HepG2 (cell line): ENCODE results near the gene PRKCZ. TPM values are rescaled to one million over a fixed set of nuclear protein-coding genes. Genes with fewer than 3 reads are reported as not detected.
A peak's percentile ranks its signal among the peaks of the same experiment; 100 is the strongest.

Source experiments
- DPF2 ChIP-seq: sonication (generic); formaldehyde crosslinking; IDR thresholded peaks from 2 replicates; pipeline ENCODE4 v1.4.0; 2020; ENCODE audit warnings: mild to moderate bottlenecking, low read depth, missing genetic modification reagents, borderline replicate concordance
- HES4 ChIP-seq: sonication (generic); formaldehyde crosslinking; IDR thresholded peaks from 2 replicates; pipeline ENCODE4 v1.9.0; 2021; ENCODE audit warnings: mild to moderate bottlenecking, missing genetic modification reagents, borderline replicate concordance
- HINFP ChIP-seq: sonication (generic); formaldehyde crosslinking; IDR thresholded peaks from 2 replicates; pipeline ENCODE4 v1.4.0; 2020; ENCODE audit warnings: low read depth, mild to moderate bottlenecking, missing genetic modification reagents
- HOXA3 ChIP-seq: sonication (generic); formaldehyde crosslinking; IDR thresholded peaks from 2 replicates; pipeline ENCODE4 v1.5.0; 2020; ENCODE audit warnings: missing genetic modification reagents
- KDM5B ChIP-seq: sonication (generic); formaldehyde crosslinking; IDR thresholded peaks from 2 replicates; pipeline ENCODE4 v1.4.0; 2020; ENCODE audit warnings: missing genetic modification reagents, mild to moderate bottlenecking, borderline replicate concordance
- PBX3 ChIP-seq: sonication (generic); formaldehyde crosslinking; IDR thresholded peaks from 2 replicates; pipeline ENCODE4 v1.8.1; 2023; ENCODE audit warnings: missing genetic modification reagents, inconsistent platforms, borderline replicate concordance
- SSRP1 ChIP-seq: IDR thresholded peaks from 2 replicates; pipeline ENCODE4 v1.6.1; 2016; ENCODE audit warnings: control low read depth
- ZKSCAN8 ChIP-seq: IDR thresholded peaks from 2 replicates; pipeline ENCODE4 v1.6.1; 2016; ENCODE audit warnings: borderline replicate concordance, missing genetic modification reagents, missing compliant biosample characterization
- ZNF260 ChIP-seq: sonication (generic); formaldehyde crosslinking; IDR thresholded peaks from 2 replicates; pipeline ENCODE4 v1.4.0; 2020; ENCODE audit warnings: missing genetic modification reagents, low read depth, mild to moderate bottlenecking, borderline replicate concordance
- ZNF530 ChIP-seq: sonication (generic); formaldehyde crosslinking; IDR thresholded peaks from 2 replicates; pipeline ENCODE4 v1.5.0; 2020; ENCODE audit warnings: low read depth, mild to moderate bottlenecking, missing genetic modification reagents
- ZNF792 ChIP-seq: IDR thresholded peaks from 2 replicates; pipeline ENCODE4 v1.6.1; 2016
- polyA plus RNA-seq, 8 experiments: library from polyadenylated mRNA; depleted of rRNA in 3 of 8; stranded (reverse) in 7 of 8; unstranded in 1 of 8; fragments of >200 nt; fragmentation: Illumina TruSeq in 4 of 8; extraction: Trizol in 4 of 8; gene quantifications; 2 replicates each; pipeline versions ENCODE4 v1.2.1 to v1.2.3, GENCODE V29; 2011 to 2016; ENCODE audit warnings: low read depth in 4 of 8, missing spikeins in 1 of 8, mixed read lengths in 1 of 8; ENCODE audit not compliant: insufficient read depth in 1 of 8
- total RNA-seq, 5 experiments: library from RNA; depleted of rRNA; stranded (reverse); fragments of >200 nt; fragmentation: Illumina TruSeq; extraction: Trizol; gene quantifications; 2 replicates each; pipeline ENCODE4 v1.2.3, GENCODE V29; 2016; ENCODE audit warnings: low read depth in 1 of 5
- TF ChIP-seq, protein P1 (sequence below): sonication (generic); formaldehyde crosslinking; IDR thresholded peaks from 2 replicates; pipeline ENCODE4 v1.4.0; 2020; ENCODE audit warnings: missing genetic modification reagents
- TF ChIP-seq, protein P2 (sequence below): sonication (generic); formaldehyde crosslinking; IDR thresholded peaks from 2 replicates; pipeline ENCODE4 v1.9.0; 2021; ENCODE audit warnings: missing genetic modification reagents, borderline replicate concordance
- TF ChIP-seq, protein P3 (sequence below): sonication (generic); formaldehyde crosslinking; IDR thresholded peaks from 2 replicates; pipeline ENCODE4 v1.5.0; 2020; ENCODE audit warnings: mild to moderate bottlenecking, missing genetic modification reagents, moderate library complexity

PRKCZ gene
- total and polyA plus RNA-seq, 2 of the 13 experiments (the other 11 are each of a cell fraction or from before 2014, with no cell fraction given) = 34.7 to 85.2 TPM

DNA sequence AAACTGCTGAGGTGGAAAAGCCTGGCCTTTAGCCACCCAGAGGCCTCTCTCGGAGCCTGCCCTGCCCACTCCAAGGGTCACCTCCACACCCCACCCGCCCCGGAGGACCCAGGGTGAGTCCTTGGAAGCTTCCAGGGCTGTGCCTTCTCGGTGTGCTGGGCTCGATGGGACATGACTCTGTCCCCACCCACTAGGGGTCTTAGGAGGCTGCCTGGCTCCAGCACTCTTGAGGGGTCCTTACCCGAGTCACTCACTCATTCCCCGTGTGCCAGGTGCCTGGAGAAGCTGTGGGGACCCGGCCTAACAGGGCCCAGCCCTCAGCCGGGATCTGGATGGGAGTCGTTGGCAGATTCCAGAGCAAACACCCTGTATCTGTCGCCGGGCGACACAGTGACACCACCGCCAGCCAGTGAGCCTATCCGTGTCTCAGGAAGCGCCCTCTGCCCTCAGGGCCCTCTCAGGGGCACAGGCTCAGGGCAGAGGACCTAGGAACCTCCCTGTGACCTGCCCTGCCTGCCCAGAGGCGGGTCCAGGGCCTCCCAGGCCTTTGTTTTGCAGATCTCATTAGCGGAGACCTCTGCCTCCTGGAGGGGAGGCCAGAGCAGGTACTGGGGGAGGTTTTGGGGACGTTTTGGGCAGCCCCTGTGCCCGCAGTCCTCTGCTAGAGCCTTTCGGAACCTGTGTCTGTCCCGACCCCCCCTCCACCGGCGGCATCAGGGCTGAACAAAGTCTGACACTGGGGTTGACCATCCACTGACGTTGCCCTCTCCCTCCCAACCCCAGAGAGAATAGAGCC is 3.1 kb upstream of the PRKCZ start (continued):
- TF ChIP-seq, protein P1, sequence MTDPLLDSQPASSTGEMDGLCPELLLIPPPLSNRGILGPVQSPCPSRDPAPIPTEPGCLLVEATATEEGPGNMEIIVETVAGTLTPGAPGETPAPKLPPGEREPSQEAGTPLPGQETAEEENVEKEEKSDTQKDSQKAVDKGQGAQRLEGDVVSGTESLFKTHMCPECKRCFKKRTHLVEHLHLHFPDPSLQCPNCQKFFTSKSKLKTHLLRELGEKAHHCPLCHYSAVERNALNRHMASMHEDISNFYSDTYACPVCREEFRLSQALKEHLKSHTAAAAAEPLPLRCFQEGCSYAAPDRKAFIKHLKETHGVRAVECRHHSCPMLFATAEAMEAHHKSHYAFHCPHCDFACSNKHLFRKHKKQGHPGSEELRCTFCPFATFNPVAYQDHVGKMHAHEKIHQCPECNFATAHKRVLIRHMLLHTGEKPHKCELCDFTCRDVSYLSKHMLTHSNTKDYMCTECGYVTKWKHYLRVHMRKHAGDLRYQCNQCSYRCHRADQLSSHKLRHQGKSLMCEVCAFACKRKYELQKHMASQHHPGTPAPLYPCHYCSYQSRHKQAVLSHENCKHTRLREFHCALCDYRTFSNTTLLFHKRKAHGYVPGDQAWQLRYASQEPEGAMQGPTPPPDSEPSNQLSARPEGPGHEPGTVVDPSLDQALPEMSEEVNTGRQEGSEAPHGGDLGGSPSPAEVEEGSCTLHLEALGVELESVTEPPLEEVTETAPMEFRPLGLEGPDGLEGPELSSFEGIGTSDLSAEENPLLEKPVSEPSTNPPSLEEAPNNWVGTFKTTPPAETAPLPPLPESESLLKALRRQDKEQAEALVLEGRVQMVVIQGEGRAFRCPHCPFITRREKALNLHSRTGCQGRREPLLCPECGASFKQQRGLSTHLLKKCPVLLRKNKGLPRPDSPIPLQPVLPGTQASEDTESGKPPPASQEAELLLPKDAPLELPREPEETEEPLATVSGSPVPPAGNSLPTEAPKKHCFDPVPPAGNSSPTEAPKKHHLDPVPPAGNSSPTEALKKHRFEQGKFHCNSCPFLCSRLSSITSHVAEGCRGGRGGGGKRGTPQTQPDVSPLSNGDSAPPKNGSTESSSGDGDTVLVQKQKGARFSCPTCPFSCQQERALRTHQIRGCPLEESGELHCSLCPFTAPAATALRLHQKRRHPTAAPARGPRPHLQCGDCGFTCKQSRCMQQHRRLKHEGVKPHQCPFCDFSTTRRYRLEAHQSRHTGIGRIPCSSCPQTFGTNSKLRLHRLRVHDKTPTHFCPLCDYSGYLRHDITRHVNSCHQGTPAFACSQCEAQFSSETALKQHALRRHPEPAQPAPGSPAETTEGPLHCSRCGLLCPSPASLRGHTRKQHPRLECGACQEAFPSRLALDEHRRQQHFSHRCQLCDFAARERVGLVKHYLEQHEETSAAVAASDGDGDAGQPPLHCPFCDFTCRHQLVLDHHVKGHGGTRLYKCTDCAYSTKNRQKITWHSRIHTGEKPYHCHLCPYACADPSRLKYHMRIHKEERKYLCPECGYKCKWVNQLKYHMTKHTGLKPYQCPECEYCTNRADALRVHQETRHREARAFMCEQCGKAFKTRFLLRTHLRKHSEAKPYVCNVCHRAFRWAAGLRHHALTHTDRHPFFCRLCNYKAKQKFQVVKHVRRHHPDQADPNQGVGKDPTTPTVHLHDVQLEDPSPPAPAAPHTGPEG = no peak
- TF ChIP-seq ZNF260 (CRISPR knock-in tag) (no peak), PBX3 (CRISPR knock-in tag) (no peak), DPF2 (peak; percentile 30; the same call in 1 of the 2 replicates), SSRP1 (CRISPR knock-in tag) (no peak), ZKSCAN8 (CRISPR knock-in tag) (no peak), HOXA3 (CRISPR knock-in tag) (peak; percentile 63), ZNF530 (no peak), KDM5B (no peak), HES4 (CRISPR knock-in tag) (no peak; the same call in 1 of the 2 replicates), HINFP (CRISPR knock-in tag) (peak; percentile 73), ZNF792 (CRISPR knock-in tag) (no peak)
- TF ChIP-seq, protein P2, sequence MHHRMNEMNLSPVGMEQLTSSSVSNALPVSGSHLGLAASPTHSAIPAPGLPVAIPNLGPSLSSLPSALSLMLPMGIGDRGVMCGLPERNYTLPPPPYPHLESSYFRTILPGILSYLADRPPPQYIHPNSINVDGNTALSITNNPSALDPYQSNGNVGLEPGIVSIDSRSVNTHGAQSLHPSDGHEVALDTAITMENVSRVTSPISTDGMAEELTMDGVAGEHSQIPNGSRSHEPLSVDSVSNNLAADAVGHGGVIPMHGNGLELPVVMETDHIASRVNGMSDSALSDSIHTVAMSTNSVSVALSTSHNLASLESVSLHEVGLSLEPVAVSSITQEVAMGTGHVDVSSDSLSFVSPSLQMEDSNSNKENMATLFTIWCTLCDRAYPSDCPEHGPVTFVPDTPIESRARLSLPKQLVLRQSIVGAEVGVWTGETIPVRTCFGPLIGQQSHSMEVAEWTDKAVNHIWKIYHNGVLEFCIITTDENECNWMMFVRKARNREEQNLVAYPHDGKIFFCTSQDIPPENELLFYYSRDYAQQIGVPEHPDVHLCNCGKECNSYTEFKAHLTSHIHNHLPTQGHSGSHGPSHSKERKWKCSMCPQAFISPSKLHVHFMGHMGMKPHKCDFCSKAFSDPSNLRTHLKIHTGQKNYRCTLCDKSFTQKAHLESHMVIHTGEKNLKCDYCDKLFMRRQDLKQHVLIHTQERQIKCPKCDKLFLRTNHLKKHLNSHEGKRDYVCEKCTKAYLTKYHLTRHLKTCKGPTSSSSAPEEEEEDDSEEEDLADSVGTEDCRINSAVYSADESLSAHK (CRISPR knock-in tag) = no peak
- TF ChIP-seq, protein P3, sequence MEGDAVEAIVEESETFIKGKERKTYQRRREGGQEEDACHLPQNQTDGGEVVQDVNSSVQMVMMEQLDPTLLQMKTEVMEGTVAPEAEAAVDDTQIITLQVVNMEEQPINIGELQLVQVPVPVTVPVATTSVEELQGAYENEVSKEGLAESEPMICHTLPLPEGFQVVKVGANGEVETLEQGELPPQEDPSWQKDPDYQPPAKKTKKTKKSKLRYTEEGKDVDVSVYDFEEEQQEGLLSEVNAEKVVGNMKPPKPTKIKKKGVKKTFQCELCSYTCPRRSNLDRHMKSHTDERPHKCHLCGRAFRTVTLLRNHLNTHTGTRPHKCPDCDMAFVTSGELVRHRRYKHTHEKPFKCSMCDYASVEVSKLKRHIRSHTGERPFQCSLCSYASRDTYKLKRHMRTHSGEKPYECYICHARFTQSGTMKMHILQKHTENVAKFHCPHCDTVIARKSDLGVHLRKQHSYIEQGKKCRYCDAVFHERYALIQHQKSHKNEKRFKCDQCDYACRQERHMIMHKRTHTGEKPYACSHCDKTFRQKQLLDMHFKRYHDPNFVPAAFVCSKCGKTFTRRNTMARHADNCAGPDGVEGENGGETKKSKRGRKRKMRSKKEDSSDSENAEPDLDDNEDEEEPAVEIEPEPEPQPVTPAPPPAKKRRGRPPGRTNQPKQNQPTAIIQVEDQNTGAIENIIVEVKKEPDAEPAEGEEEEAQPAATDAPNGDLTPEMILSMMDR (CRISPR knock-in tag) = peak; percentile 29; the same call in 1 of the 2 replicates
